H1 (cell line): ENCODE results near the gene RERG. TPM values are rescaled to one million over a fixed set of nuclear protein-coding genes. Genes with fewer than 3 reads are reported as not detected.

ENCODE experiments used
- CTCF ChIA-PET: fragments of 300-600 bp; sonication (Branson Sonifier 250); formaldehyde crosslinking; loops from one replicate; lab custom pipeline; 2021; ENCODE audit not compliant: partially characterized antibody; lab: Charles Lee
- POLR2A ChIA-PET: fragments of 300-600 bp; sonication (Branson Sonifier 250); formaldehyde crosslinking; loops from one replicate; lab custom pipeline; 2021; ENCODE audit warnings: inconsistent platforms; ENCODE audit not compliant: partially characterized antibody; lab: Charles Lee
- DNase-seq, 2 experiments: peaks; one replicate each; pipeline versions ENCODE4 v3.0.0 to v3.0.0-alpha.2; 2010 to 2022; ENCODE audit warnings: low spot score in 2 of 2, low read depth in 1 of 2, mixed read lengths in 1 of 2
- FAIRE-seq: peaks from 2 replicates; lab custom pipeline; 2011; peaks lifted over from hg19 to GRCh38; lab: Jason Lieb, UNC
- H2AFZ ChIP-seq: 2 replicates; pipeline ENCODE4 v1.8.1; 2012; ENCODE audit warnings: low read length, inconsistent platforms
- H2AK5ac ChIP-seq: 2 replicates; pipeline ENCODE4 v1.6.1; 2013; ENCODE audit warnings: low read depth, low read length
- H2BK120ac ChIP-seq: replicated peaks from 2 replicates; pipeline ENCODE3; 2013; ENCODE audit warnings: low read depth, low read length, inconsistent platforms
- H2BK12ac ChIP-seq: 2 replicates; pipeline ENCODE4 v1.6.1; 2013; ENCODE audit warnings: low read depth, low read length
- H2BK15ac ChIP-seq: 2 replicates; pipeline ENCODE4 v1.6.1; 2013; ENCODE audit warnings: low read length
- H2BK20ac ChIP-seq: 2 replicates; pipeline ENCODE4 v1.6.1; 2013; ENCODE audit warnings: low read length
- H2BK5ac ChIP-seq: 2 replicates; pipeline ENCODE4 v1.6.1; 2013; ENCODE audit warnings: low read depth, low read length
- H3K14ac ChIP-seq: 2 replicates; pipeline ENCODE4 v1.6.1; 2013; ENCODE audit warnings: inconsistent platforms; ENCODE audit not compliant: insufficient read length
- H3K18ac ChIP-seq: 2 replicates; pipeline ENCODE4 v1.6.1; 2013; ENCODE audit warnings: low read length; ENCODE audit errors: extremely low read depth
- H3K23ac ChIP-seq: 2 replicates; pipeline ENCODE4 v1.6.1; 2013; ENCODE audit warnings: inconsistent platforms; ENCODE audit not compliant: insufficient read length
- H3K23me2 ChIP-seq: 2 replicates; pipeline ENCODE4 v1.6.1; 2013; ENCODE audit warnings: low read depth, low read length
- H3K27ac ChIP-seq: 2 replicates; pipeline ENCODE4 v1.6.1; 2011; ENCODE audit warnings: low read depth, low read length, inconsistent platforms
- H3K27me3 ChIP-seq, 4 experiments: replicated peaks in 1 of 4; 1 replicate in 1 of 4; 2 replicates in 3 of 4; pipeline versions ENCODE4 v1.6.1 to v1.8.1; 2011 to 2013; ENCODE audit warnings: low read length in 3 of 4, mild to moderate bottlenecking in 3 of 4, inconsistent platforms in 2 of 4, mixed read lengths in 2 of 4, moderate library complexity in 1 of 4; ENCODE audit not compliant: control insufficient read depth in 3 of 4, insufficient read depth in 3 of 4; ENCODE audit errors: extremely low read depth in 1 of 4
- H3K36me3 ChIP-seq, 4 experiments: 2 replicates each; pipeline versions ENCODE4 v1.6.1 to v1.8.1; 2011 to 2013; ENCODE audit warnings: mild to moderate bottlenecking in 4 of 4, low read length in 3 of 4, moderate library complexity in 2 of 4, control low read depth in 1 of 4, inconsistent platforms in 1 of 4; ENCODE audit not compliant: insufficient read depth in 4 of 4, control insufficient read depth in 2 of 4
- H3K4ac ChIP-seq: replicated peaks from 2 replicates; pipeline ENCODE3; 2013; ENCODE audit warnings: low read length, low read depth, mixed read lengths, inconsistent platforms; ENCODE audit not compliant: insufficient read length
- H3K4me1 ChIP-seq, 4 experiments: replicated peaks in 1 of 4; 1 replicate in 1 of 4; 2 replicates in 3 of 4; pipeline versions ENCODE4 v1.6.1 to v1.8.1; 2011 to 2013; ENCODE audit warnings: low read length in 3 of 4, inconsistent platforms in 2 of 4, mixed read lengths in 1 of 4; ENCODE audit not compliant: insufficient read depth in 4 of 4, control insufficient read depth in 3 of 4
- H3K4me2 ChIP-seq, 2 experiments: 2 replicates each; pipeline versions ENCODE4 v1.6.1 to v1.8.1; 2011 to 2013; ENCODE audit warnings: low read depth in 2 of 2, low read length in 2 of 2, control low read depth in 1 of 2, inconsistent platforms in 1 of 2, mild to moderate bottlenecking in 1 of 2; ENCODE audit not compliant: insufficient read depth in 1 of 2
- H3K4me3 ChIP-seq, 4 experiments: fragments of 200-600, 300-600 bp in 1 of 4; sonication (generic), shearing (Covaris generic), sonication (Bioruptor Twin) in 1 of 4; 2 replicates each; pipeline versions ENCODE4 v1.5.1 to v1.8.1; 2011 to 2016; ENCODE audit warnings: low read length in 4 of 4, low read depth in 3 of 4, control low read depth in 2 of 4, inconsistent platforms in 2 of 4, mild to moderate bottlenecking in 2 of 4, mixed read lengths in 1 of 4, moderate library complexity in 1 of 4; ENCODE audit not compliant: insufficient read depth in 2 of 4; ENCODE audit errors: extremely low read depth in 1 of 4
- H3K56ac ChIP-seq: replicated peaks from 2 replicates; pipeline ENCODE3; 2013; ENCODE audit warnings: low read depth, mild to moderate bottlenecking, mixed read lengths, low read length, inconsistent platforms; ENCODE audit not compliant: insufficient read length
- H3K79me1 ChIP-seq: 2 replicates; pipeline ENCODE4 v1.6.1; 2013; ENCODE audit warnings: low read depth, low read length, control low read depth
- H3K79me2 ChIP-seq, 2 experiments: 2 replicates each; pipeline versions ENCODE4 v1.6.1 to v1.8.1; 2012 to 2013; ENCODE audit warnings: low read length in 2 of 2, mild to moderate bottlenecking in 2 of 2, inconsistent platforms in 1 of 2; ENCODE audit not compliant: insufficient read depth in 2 of 2, control insufficient read depth in 1 of 2
- H3K9ac ChIP-seq, 4 experiments: replicated peaks in 1 of 4; 1 replicate in 1 of 4; 2 replicates in 3 of 4; pipeline versions ENCODE4 v1.6.1 to v1.8.1; 2011 to 2013; ENCODE audit warnings: low read depth in 3 of 4, low read length in 3 of 4, control low read depth in 2 of 4, mild to moderate bottlenecking in 2 of 4, moderate library complexity in 2 of 4, inconsistent platforms in 1 of 4; ENCODE audit errors: extremely low read depth in 1 of 4
- H3K9me3 ChIP-seq, 2 experiments: 2 replicates each; pipeline versions ENCODE4 v1.6.1 to v1.8.1; 2012 to 2013; ENCODE audit warnings: mild to moderate bottlenecking in 2 of 2, moderate library complexity in 2 of 2, control low read depth in 1 of 2, inconsistent platforms in 1 of 2, low read depth in 1 of 2, low read length in 1 of 2, mixed read lengths in 1 of 2; ENCODE audit not compliant: insufficient read depth in 2 of 2
- H4K20me1 ChIP-seq, 2 experiments: replicated peaks in 1 of 2; 2 replicates each; pipeline versions ENCODE3 to v1.8.1; 2011 to 2013; ENCODE audit warnings: inconsistent platforms in 2 of 2, low read length in 2 of 2, mild to moderate bottlenecking in 1 of 2; ENCODE audit not compliant: insufficient read depth in 2 of 2, control insufficient read depth in 1 of 2
- H4K5ac ChIP-seq: 2 replicates; pipeline ENCODE4 v1.6.1; 2013; ENCODE audit warnings: low read length, low read depth, mixed read lengths, inconsistent platforms; ENCODE audit not compliant: insufficient read length
- H4K8ac ChIP-seq: 2 replicates; pipeline ENCODE4 v1.8.0; 2013; ENCODE audit warnings: mild to moderate bottlenecking, moderate library complexity, low read length, inconsistent platforms; ENCODE audit not compliant: insufficient read depth; ENCODE audit errors: extremely low read depth
- H4K91ac ChIP-seq: replicated peaks from 2 replicates; pipeline ENCODE3; 2013; ENCODE audit warnings: low read length, mixed read lengths, inconsistent platforms; ENCODE audit not compliant: insufficient read length
- CTCF ChIP-seq, 3 experiments: IDR thresholded peaks; 1 replicate in 2 of 3; 2 replicates in 1 of 3; pipeline versions ENCODE4 v1.5.1 to v1.6.1; 2011; ENCODE audit warnings: low read length in 3 of 3, mild to moderate bottlenecking in 3 of 3, inconsistent platforms in 2 of 3, low read depth in 1 of 3, moderate library complexity in 1 of 3; ENCODE audit not compliant: insufficient read depth in 1 of 3; ENCODE audit errors: control extremely low read depth in 1 of 3
- GABPA ChIP-seq: IDR thresholded peaks from 2 replicates; pipeline ENCODE4 v1.6.1; 2011; ENCODE audit warnings: mild to moderate bottlenecking, low read length, moderate library complexity, borderline replicate concordance; ENCODE audit not compliant: insufficient read depth
- RAD21 ChIP-seq, 2 experiments: IDR thresholded peaks in 1 of 2; conservative IDR thresholded peaks in 1 of 2; 2 replicates each; pipeline ENCODE4 v1.6.1; 2011; ENCODE audit warnings: low read depth in 2 of 2, low read length in 2 of 2, improper control_type of control experiment in 1 of 2, inconsistent platforms in 1 of 2, mild to moderate bottlenecking in 1 of 2, moderate library complexity in 1 of 2
- RXRA ChIP-seq: IDR thresholded peaks from 2 replicates; pipeline ENCODE4 v1.6.1; 2011; ENCODE audit warnings: low read depth, mild to moderate bottlenecking, low read length, moderate library complexity; ENCODE audit not compliant: insufficient read depth
- SP1 ChIP-seq: IDR thresholded peaks from 2 replicates; pipeline ENCODE4 v1.6.1; 2011; ENCODE audit warnings: low read depth, low read length
- SRF ChIP-seq: IDR thresholded peaks from 2 replicates; pipeline ENCODE4 v1.6.1; 2011; ENCODE audit warnings: mild to moderate bottlenecking, low read depth, low read length, moderate library complexity
- TEAD4 ChIP-seq: IDR thresholded peaks from 2 replicates; pipeline ENCODE4 v1.6.1; 2012; ENCODE audit warnings: low read depth, low read length, inconsistent platforms, mixed read lengths
- USF2 ChIP-seq: IDR thresholded peaks from 2 replicates; pipeline ENCODE4 v1.6.1; 2011; ENCODE audit warnings: low read length, improper control_type of control experiment
- WGBS, 2 experiments: shearing (Covaris generic) in 1 of 2; methylation state at CpG; one replicate each; pipeline versions ENCODE4 v1.1.6 to v1.1.7; 2013 to 2015; ENCODE audit warnings: low lambda C conversion rate in 2 of 2, mixed read lengths in 2 of 2, inconsistent platforms in 1 of 2, low coverage in 1 of 2, missing lambda C conversion rate in 1 of 2; ENCODE audit not compliant: insufficient replicate concordance in 2 of 2, insufficient coverage in 1 of 2, insufficient read length in 1 of 2; ENCODE audit errors: extremely low coverage in 1 of 2, missing lambda C conversion rate in 1 of 2; 5-methylcytosine and 5-hydroxymethylcytosine counted together
- polyA plus RNA-seq, 7 experiments: library from polyadenylated mRNA; depleted of rRNA in 3 of 7; stranded (reverse) in 5 of 7; unstranded in 2 of 7; fragments of >200 nt in 5 of 7; fragments of 200-250 nt in 2 of 7; gene quantifications; 1 replicate in 5 of 7; 2 replicates in 1 of 7; 4 replicates in 1 of 7; pipeline versions ENCODE4 v1.2.1 to v1.2.3, GENCODE V29; 2011 to 2013; ENCODE audit warnings: missing spikeins in 2 of 7, mixed read lengths in 2 of 7
- total RNA-seq: library from RNA; stranded (reverse); fragmentation: NEBNext Ultra II Directional; extraction: Animal tissue kit (Norgen Biotek cat#: 25700); gene quantifications from 2 replicates; pipeline ENCODE4 v1.2.1, GENCODE V29; 2021

Gene RERG
- total and polyA plus RNA-seq, 2 of the 8 experiments (the other 6 are each of a cell fraction or from before 2014, with no cell fraction given): 0.12 to 0.86 TPM

- no peak overlapping the region for H3K9ac ChIP-seq
- no peak overlapping the region for H4K8ac ChIP-seq
- no peak overlapping the region for H2BK15ac ChIP-seq
- no peak overlapping the region for H3K27ac ChIP-seq
- H2AFZ ChIP-seq: no peak overlapping the region
- no peak overlapping the region for H3K4me2 ChIP-seq
- no peaks in the 10 kb centered on the region for H3K36me3 ChIP-seq
- H3K14ac ChIP-seq: no peak overlapping the region
- no peak overlapping the region for H2AK5ac ChIP-seq
- no peak overlapping the region for H3K4me3 ChIP-seq
- no peak overlapping the region for H2BK12ac ChIP-seq
- peaks cover 0 to 3% (median 0%) of the 10 kb centered on the region in 4 experiments; a peak in 1 of 7 replicates for H3K4me1 ChIP-seq
- H2BK5ac ChIP-seq: no peak overlapping the region
- H3K9me3 ChIP-seq: no peaks in the 10 kb centered on the region
- no peak overlapping the region for H3K18ac ChIP-seq
- H2BK120ac ChIP-seq: no peak overlapping the region
- H3K27me3 ChIP-seq: no peaks in the 10 kb centered on the region
- no peak overlapping the region for H4K91ac ChIP-seq
- 85% methylated on average over 3 of the region's 3 CpGs; no CpG with 5 or more reads in 1 of the 2 experiments for WGBS, 2 experiments
- H4K5ac ChIP-seq: no peak overlapping the region
- H3K79me1 ChIP-seq: no peaks in the 10 kb centered on the region
- POLR2A ChIA-PET: no interaction called here
- no peak overlapping the region for H3K23ac ChIP-seq
- no peaks in the 10 kb centered on the region; the same call in 1 of the 2 replicates for H3K23me2 ChIP-seq
- no peak for DNase-seq
- no peak overlapping the region for H2BK20ac ChIP-seq
- no peaks in the 10 kb centered on the region for H4K20me1 ChIP-seq
- CTCF ChIA-PET: interaction anchor here (0.8 to 2.3 kb wide), 7 partner anchors 9 to 80 kb away, joined by 3 to 7 read pairs (median 3); partner anchors contain the start of gene RERG
- no peak for FAIRE-seq
- no peak overlapping the region for H3K56ac ChIP-seq
- H3K79me2 ChIP-seq: no peaks in the 10 kb centered on the region
- no peak overlapping the region for H3K4ac ChIP-seq
- TF ChIP-seq CTCF (IDR thresholded peaks at IDR 0.05; ENCODE audit: control extremely low read depth in 1 of 3, insufficient read depth in 1 of 3, low read depth in 1 of 3, low read length in 3 of 3) (peak in 1 of 3 experiments; percentile 4; a peak in 1 of 4 replicates), SP1 (no peak), RXRA (no peak), USF2 (no peak), RAD21 (IDR thresholded peaks at IDR 0.05 in 1 of 2, conservative IDR thresholded peaks at IDR 0.05 in 1 of 2; ENCODE audit: low read depth in 2 of 2, low read length in 2 of 2) (no peak), SRF (no peak), TEAD4 (no peak), GABPA (no peak)
Observed at GRCh38 chr12:15172060-15172822, 49.0 kb downstream of the RERG start.
